NCI-H1105 (cell line): ENCODE data around the gene SOHLH2.
A peak's percentile ranks its signal among the peaks of the same experiment; 100 is the strongest.

ENCODE experiments used
- DNase-seq: peaks from one replicate; lab custom pipeline; 2025; lab: John Stamatoyannopoulos, UW

Gene SOHLH2

GRCh38 chr13:36183901-36184300 is 30.5 kb downstream of the SOHLH2 start:
- DNase-seq = no peak

DNA sequence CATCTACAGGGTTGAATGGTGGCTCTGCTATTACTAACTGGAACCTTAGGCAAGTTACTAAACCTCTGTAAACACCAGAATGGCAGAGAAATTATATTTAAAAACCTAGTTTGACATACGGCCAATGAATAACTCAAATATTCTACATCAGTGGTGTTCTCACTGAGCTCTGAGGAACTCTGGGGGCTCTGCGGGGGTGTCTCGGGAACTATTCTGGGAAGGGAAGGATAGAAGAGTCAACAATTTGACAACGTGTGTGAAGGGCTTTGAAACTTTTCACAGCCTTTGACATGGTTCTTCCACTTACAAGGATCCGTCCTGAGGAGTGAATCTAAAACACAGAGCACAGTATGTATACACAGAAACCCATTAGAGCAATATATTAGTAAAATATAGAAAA is 38.7 kb downstream of the SOHLH2 start:
- no peak for DNase-seq

DNA sequence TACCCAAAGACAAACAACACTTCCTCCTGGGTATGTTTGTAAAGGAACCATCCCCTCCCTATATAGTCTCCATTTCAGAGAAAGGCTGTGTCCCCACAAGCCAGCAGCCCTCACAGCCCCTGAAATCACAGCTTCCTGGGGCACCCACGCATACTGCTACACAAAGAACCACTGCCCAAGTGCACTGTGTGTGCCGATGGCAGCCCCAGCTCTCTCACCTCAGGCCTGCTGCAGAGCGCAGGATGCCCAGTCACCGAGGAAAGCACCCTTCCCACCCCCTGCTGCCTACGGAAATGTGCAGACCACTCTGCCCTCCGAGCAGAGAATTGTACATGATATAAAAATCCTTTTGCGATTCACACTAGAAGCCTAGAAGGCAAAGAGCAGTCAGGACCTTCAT is 39.4 kb downstream of the SOHLH2 start:
- DNase-seq = no peak

GRCh38 chr13:36173571-36174322 is 40.6 kb downstream of the SOHLH2 start:
- no peak for DNase-seq

GRCh38 chr13:36166046-36166445 is 48.3 kb downstream of the SOHLH2 start:
- DNase-seq = no peak

DNA sequence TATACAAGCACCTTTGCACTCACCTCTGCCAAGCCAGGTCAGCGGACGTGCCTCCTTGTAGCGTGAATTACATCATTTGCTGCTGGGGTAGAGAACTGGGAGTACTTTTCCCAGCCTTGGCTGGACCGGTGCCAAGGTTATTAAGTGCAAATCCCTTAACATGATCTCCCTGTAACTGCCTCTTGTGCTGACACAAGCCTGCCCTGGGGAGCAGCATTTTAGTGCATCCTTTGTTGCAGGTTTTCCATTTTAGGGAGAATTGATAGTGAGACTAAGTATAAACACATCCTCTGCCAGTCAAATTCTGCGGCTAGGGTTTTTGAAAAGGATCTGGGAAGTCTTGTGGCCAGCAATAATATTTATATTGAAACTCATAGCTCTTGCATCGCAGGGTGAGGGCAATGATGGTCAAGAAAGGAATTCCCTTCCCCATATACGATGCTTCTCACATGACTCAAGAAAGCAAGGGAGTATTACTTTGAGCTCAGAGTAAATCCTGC is 50.5 kb downstream of the SOHLH2 start:
- DNase-seq = peak; percentile 83

DNA sequence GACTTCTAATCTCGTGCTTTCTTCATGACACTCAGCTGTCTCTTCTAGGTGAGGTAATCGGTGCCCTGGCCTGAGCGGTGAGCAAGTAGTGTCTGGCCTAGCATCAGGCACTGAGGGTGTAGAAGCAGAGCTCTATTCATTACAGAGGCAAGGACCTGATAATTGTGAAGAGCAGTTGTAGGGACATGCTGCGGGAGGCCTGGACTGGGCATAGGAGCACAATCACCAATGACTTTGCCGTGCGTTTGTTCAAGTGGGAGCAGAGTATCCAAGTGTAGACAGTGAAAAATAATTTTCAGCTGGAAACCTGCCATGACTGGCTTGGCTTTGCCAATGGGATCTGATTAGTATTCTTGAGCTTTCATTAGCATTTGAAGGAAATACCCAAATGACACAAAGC is 51.1 kb downstream of the SOHLH2 start:
- peak; percentile 68 for DNase-seq

GRCh38 chr13:36160297-36160696 is 54.1 kb downstream of the SOHLH2 start:
- no peak for DNase-seq

- no peak for DNase-seq
Observed at GRCh38 chr13:36158611-36159010, 55.7 kb downstream of the SOHLH2 start.

DNA sequence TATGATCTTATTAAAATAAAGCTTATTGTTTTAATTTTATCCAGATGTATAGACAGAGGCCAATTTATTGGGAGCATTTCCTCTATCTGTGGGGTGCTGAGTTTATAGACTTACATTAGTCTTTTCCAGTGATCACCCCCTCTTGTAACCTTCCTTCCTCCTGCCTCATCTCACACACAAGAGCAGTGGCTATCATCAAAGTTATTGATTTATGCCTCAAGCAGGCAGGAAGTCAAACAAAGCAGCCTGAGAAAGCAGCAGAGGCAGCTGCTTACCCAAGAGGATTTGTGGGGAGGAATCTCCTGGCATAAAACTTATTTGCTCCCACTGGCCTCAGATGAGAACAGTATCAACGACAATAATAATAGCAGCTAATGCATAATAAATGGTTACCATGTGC is 56.9 kb downstream of the SOHLH2 start:
- DNase-seq = no peak

- DNase-seq = no peak
Observed at GRCh38 chr13:36154567-36155291, 59.6 kb downstream of the SOHLH2 start.

DNA sequence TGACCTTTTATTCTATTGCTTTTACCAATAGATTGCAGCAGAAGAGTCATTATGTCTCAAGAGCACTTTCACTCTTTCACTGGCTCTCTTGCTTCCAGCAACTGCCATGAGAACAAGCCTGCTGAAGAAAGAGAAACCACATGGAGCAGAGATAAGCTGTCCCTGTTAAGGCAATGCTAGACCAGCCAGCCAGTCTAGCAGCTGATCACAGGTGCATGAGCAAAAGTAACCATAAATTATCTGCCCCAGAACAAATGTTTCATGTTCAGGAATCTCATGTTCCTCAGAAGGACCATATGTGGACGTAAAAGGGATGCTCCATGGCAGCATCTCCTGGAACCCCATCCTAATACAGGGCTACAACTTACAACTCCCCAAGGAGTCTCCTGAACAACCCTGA is 62.8 kb downstream of the SOHLH2 start:
- no peak for DNase-seq

DNA sequence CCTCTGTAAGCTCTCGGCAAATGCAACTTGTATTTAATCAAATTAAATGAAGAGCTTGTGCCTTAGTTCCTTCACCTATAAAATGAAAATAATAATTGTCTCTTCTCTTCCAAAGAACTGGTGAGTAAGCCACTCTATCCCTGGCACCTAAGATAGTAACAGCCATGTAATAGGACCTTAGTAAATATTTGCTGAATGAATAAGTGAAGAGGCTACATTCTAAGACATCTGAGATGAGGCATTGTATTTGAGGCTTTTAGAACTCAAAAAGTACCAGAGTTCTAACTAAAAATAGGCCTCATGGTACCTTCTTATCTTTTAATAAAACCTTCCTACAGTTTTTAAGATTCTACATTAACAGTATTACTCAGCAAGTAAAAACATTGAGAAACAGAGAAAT is 65.9 kb downstream of the SOHLH2 start:
- no peak for DNase-seq

GRCh38 chr13:36147330-36147729 is 67.0 kb downstream of the SOHLH2 start:
- no peak for DNase-seq

DNA sequence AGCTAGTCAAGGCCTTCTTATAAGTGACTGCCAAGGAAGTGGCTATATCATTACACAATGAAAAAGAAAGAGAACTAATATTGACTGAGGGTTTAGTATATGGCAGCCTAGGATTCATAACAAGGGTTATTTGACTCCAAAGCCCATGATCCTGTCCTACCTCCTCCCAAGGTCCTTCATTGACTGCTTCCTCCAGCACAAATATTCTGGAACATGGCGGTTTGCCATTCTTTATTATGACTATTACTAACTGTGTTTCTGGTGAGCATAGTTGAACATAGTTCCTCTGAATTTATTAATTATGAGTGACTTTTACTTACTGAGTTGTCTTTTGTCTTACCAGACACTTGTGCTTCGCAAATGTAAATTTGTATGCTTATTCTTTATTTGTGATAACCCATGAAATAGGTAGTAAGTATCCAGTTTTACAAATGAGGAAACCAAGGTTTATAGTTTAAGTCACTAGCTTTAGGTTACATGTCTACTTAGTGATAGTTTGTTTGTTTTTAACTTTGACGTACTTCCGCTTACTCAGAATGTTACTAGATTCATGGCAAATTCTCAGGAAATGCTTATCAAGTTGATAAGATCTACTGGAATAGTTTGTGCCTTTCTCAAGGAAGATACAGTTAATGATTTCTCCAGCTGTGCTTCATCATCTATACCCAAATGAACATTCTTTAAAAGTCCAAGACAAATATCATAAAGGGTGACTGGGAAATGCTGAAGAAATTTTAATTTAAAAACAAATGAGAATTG is 67.7 kb downstream of the SOHLH2 start:
- no peak for DNase-seq

GRCh38 chr13:36143738-36144137 is 70.6 kb downstream of the SOHLH2 start:
- DNase-seq = no peak

- DNase-seq = no peak
Observed at GRCh38 chr13:36142735-36143134, 71.6 kb downstream of the SOHLH2 start.

DNA sequence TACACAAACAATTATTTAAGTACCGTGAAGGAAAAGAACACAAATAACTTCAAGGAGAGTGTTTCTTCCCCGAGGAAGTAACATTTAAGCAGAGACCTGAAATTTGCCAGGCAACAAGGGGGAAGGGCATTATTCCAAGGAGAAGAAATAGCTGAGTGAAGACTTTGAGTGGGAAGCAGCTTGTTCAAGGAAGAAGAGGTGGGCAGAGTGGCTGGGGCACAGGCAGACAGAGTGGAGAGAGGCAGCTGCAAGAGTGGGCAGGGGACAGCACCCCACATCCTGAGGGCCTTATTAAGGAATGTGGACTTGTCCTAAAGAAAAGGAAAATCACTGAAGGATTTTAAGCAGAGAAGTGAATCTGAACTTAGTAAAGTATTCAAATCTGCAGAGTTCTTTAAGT is 78.5 kb downstream of the SOHLH2 start:
- DNase-seq = no peak

DNA sequence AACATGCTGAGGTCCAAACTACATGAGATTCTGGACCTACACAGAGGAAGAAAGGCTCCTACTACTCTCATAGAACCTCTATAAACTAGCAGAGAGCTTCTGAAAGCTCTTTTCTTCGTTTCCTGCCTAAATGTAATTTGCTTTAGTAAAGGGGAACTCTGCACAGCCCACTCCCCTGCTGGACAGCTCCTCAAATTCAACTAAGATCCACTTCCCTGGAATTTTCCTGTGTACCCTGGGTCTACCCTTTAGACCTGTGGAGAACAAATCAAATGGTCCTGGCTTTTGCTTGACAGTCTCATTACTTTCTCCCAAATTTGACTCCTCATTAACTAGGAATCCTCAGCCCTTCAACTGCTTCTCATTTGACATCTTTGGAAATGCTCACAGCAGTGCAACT is 79.7 kb downstream of the SOHLH2 start:
- DNase-seq = no peak

- no peak for DNase-seq
Observed at GRCh38 chr13:36133950-36134626, 80.3 kb downstream of the SOHLH2 start.

DNA sequence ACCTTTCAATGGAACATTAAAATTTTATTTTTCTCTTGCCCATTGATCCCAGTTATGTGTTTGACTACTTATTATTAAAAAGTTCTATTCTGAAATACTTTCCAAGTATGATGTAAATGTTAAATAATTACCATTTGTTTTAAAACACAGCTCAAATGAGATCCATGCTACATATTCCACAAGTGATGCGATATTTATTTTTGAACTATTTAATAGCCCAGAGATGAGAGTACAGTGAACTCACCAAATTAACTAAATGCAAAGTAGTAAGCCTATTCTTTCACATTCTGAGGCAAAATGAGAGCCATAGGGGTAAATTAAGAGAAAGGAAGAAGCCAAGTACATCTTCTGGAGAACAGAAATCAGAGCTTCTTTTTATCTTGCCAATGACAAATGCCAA is 82.0 kb downstream of the SOHLH2 start:
- no peak for DNase-seq

- DNase-seq = no peak
Observed at GRCh38 chr13:36131931-36132297, 82.4 kb downstream of the SOHLH2 start.
